Measurements from ENCODE around the gene PAK5. TPM values are rescaled to one million over a fixed set of nuclear protein-coding genes. Genes with fewer than 3 reads are reported as not detected.
A peak's percentile ranks its signal among the peaks of the same experiment; 100 is the strongest.

The PAK5 gene
- total RNA-seq, 2 donors from 2014 or later, result 0.22 to 0.42 TPM

- no peak for TF ChIP-seq CTCF (conservative IDR thresholded peaks at IDR 0.05)
- no peaks in the 10 kb centered on the region for H3K9me3 Mint-ChIP-seq
- Histone ChIP-seq H3K9me3 (ENCODE audit: control insufficient read depth, low read length) (no peaks in the 10 kb centered on the region), H3K27me3 (ENCODE audit: control insufficient read depth, insufficient read depth, low read length, poor library complexity, severe bottlenecking) (no peaks in the 10 kb centered on the region), H3K36me3 (ENCODE audit: control insufficient read depth, insufficient read depth, low read length) (no peaks in the 10 kb centered on the region), H3K9ac (ENCODE audit: extremely low read depth, low read length, poor library complexity, severe bottlenecking) (no peak overlapping the region), H3K27ac (ENCODE audit: low read depth, low read length) (no peak overlapping the region), H3K4me1 (ENCODE audit: control insufficient read depth, insufficient read depth, low read length) (peaks cover 12% of the 10 kb centered on the region), H3K4me3 (ENCODE audit: low read length) (no peak overlapping the region)
- WGBS, 2 experiments (ENCODE audit: insufficient coverage in 1 of 2, insufficient read length in 1 of 2), result 100% methylated on average over 1 of the region's 1 CpG; no CpG with 5 or more reads in 1 of the 2 experiments
- no peak overlapping the region for H3K27ac Mint-ChIP-seq
- peaks cover 39% of the 10 kb centered on the region for H3K4me1 Mint-ChIP-seq
- peaks cover 11% of the 10 kb centered on the region for H3K27me3 Mint-ChIP-seq (ENCODE audit: insufficient read depth)
- H3K4me3 Mint-ChIP-seq, result no peak overlapping the region
- DNase-seq, result no peak
- no peaks in the 10 kb centered on the region for H3K36me3 Mint-ChIP-seq (ENCODE audit: low read depth)
These were observed 263.0 kb downstream of the PAK5 start for GRCh38 chr20:9575836-9576235.

GRCh38 chr20:9574776-9575175 is 264.1 kb downstream of the PAK5 start:
- peaks cover 12% of the 10 kb centered on the region for H3K4me1 ChIP-seq (ENCODE audit: control insufficient read depth, insufficient read depth, low read length)
- no peaks in the 10 kb centered on the region for H3K27me3 ChIP-seq (ENCODE audit: control insufficient read depth, insufficient read depth, low read length, poor library complexity, severe bottlenecking)
- H3K27ac ChIP-seq (ENCODE audit: low read depth, low read length), result peak overlapping the region; percentile 56
- Mint-ChIP-seq H3K27ac (no peak overlapping the region), H3K4me1 (peaks cover 39% of the 10 kb centered on the region), H3K27me3 (ENCODE audit: insufficient read depth) (peaks cover 9% of the 10 kb centered on the region), H3K4me3 (no peak overlapping the region), H3K36me3 (ENCODE audit: low read depth) (no peaks in the 10 kb centered on the region), H3K9me3 (no peaks in the 10 kb centered on the region)
- no peaks in the 10 kb centered on the region for H3K9me3 ChIP-seq (ENCODE audit: control insufficient read depth, low read length)
- no peak overlapping the region for H3K9ac ChIP-seq (ENCODE audit: extremely low read depth, low read length, poor library complexity, severe bottlenecking)
- 82 to 93% methylated on average over 1 to 3 of the region's 3 CpGs for WGBS, 2 experiments (ENCODE audit: insufficient coverage in 1 of 2, insufficient read length in 1 of 2)
- TF ChIP-seq CTCF (conservative IDR thresholded peaks at IDR 0.05), result no peak
- no peak for DNase-seq
- no peaks in the 10 kb centered on the region for H3K36me3 ChIP-seq (ENCODE audit: control insufficient read depth, insufficient read depth, low read length)
- no peak overlapping the region for H3K4me3 ChIP-seq (ENCODE audit: low read length)

- H3K36me3 Mint-ChIP-seq (ENCODE audit: low read depth), result no peaks in the 10 kb centered on the region
- no peaks in the 10 kb centered on the region for H3K9me3 Mint-ChIP-seq
- WGBS, 2 experiments (ENCODE audit: insufficient coverage in 1 of 2, insufficient read length in 1 of 2), result 36 to 48% methylated on average over 6 to 7 of the region's 7 CpGs
- Histone ChIP-seq H3K27ac (ENCODE audit: low read depth, low read length) (peak overlapping the region; percentile 77), H3K9ac (ENCODE audit: extremely low read depth, low read length, poor library complexity, severe bottlenecking) (no peak overlapping the region), H3K4me3 (ENCODE audit: low read length) (no peak overlapping the region), H3K9me3 (ENCODE audit: control insufficient read depth, low read length) (no peaks in the 10 kb centered on the region), H3K4me1 (ENCODE audit: control insufficient read depth, insufficient read depth, low read length) (peaks cover 12% of the 10 kb centered on the region), H3K36me3 (ENCODE audit: control insufficient read depth, insufficient read depth, low read length) (no peaks in the 10 kb centered on the region), H3K27me3 (ENCODE audit: control insufficient read depth, insufficient read depth, low read length, poor library complexity, severe bottlenecking) (no peaks in the 10 kb centered on the region)
- peak; percentile 64 for DNase-seq
- peaks cover 39% of the 10 kb centered on the region for H3K4me1 Mint-ChIP-seq
- no peak overlapping the region for H3K4me3 Mint-ChIP-seq
- H3K27ac Mint-ChIP-seq, result no peak overlapping the region
- H3K27me3 Mint-ChIP-seq (ENCODE audit: insufficient read depth), result peaks cover 12% of the 10 kb centered on the region
- TF ChIP-seq CTCF (conservative IDR thresholded peaks at IDR 0.05), result no peak
These were observed 264.7 kb downstream of the PAK5 start for GRCh38 chr20:9574181-9574580.
